Neural cell (in vitro differentiated cells): Measurements from ENCODE around the gene KCNJ10. TPM values are rescaled to one million over a fixed set of nuclear protein-coding genes. Genes with fewer than 3 reads are reported as not detected.

Source experiments
- H2AFZ ChIP-seq: fragments of 200-600, 300-800 bp; sonication (generic), shearing (Covaris generic); 2 replicates; pipeline ENCODE4 v1.6.0; 2014; ENCODE audit warnings: low read depth, mild to moderate bottlenecking, antibody characterized with exemption, low read length, moderate library complexity
- H3F3A ChIP-seq: fragments of 200-600 bp; shearing (Covaris generic); 2 replicates; pipeline ENCODE4 v1.6.1; 2016; ENCODE audit warnings: mild to moderate bottlenecking, moderate library complexity, mixed read lengths, antibody characterized with exemption, low read length; ENCODE audit not compliant: insufficient read depth, poor library complexity, severe bottlenecking
- H3K27ac ChIP-seq: fragments of 200-600, 300-800 bp; sonication (generic), shearing (Covaris generic); 2 replicates; pipeline ENCODE4 v1.5.1; 2014; ENCODE audit warnings: mild to moderate bottlenecking, low read length, moderate library complexity
- H3K27me3 ChIP-seq: fragments of 300-800, 200-600 bp; sonication (generic), shearing (Covaris generic); 2 replicates; pipeline ENCODE4 v1.6.0; 2014; ENCODE audit warnings: mild to moderate bottlenecking, low read depth, low read length, moderate library complexity; ENCODE audit not compliant: insufficient read depth
- H3K36me3 ChIP-seq: fragments of 300-800, 200-600 bp; sonication (generic), shearing (Covaris generic); 2 replicates; pipeline ENCODE4 v1.5.1; 2014; ENCODE audit warnings: mild to moderate bottlenecking, antibody characterized with exemption, low read length, moderate library complexity; ENCODE audit not compliant: insufficient read depth
- H3K4me2 ChIP-seq: fragments of 300-800, 200-600 bp; sonication (generic), shearing (Covaris generic); 2 replicates; pipeline ENCODE4 v1.6.0; 2014; ENCODE audit warnings: mild to moderate bottlenecking, low read length
- H3K4me3 ChIP-seq: fragments of 300-800, 200-600 bp; sonication (generic), shearing (Covaris generic); 2 replicates; pipeline ENCODE4 v1.5.1; 2014; ENCODE audit warnings: mild to moderate bottlenecking, low read length, moderate library complexity
- H3K79me2 ChIP-seq: fragments of 200-600 bp; shearing (Covaris generic); replicated peaks from 2 replicates; pipeline ENCODE4 v1.6.0; 2014; ENCODE audit warnings: mild to moderate bottlenecking, low read length, moderate library complexity; ENCODE audit not compliant: insufficient read depth
- H3K9ac ChIP-seq: fragments of 300-800, 200-600 bp; sonication (generic), shearing (Covaris generic); 2 replicates; pipeline ENCODE4 v1.6.1; 2016; ENCODE audit warnings: mild to moderate bottlenecking, low read length, mixed read lengths
- H3K9me2 ChIP-seq: fragments of 200-600 bp; shearing (Covaris generic); 2 replicates; pipeline ENCODE4 v1.6.1; 2016; ENCODE audit warnings: mild to moderate bottlenecking, low read length, mixed read lengths; ENCODE audit not compliant: insufficient read depth
- H3K9me3 ChIP-seq: fragments of 200-600, 300-800 bp; sonication (generic), shearing (Covaris generic); 2 replicates; pipeline ENCODE4 v1.6.1; 2016; ENCODE audit warnings: mild to moderate bottlenecking, mixed run types, low read length, moderate library complexity, mixed read lengths
- H4K20me1 ChIP-seq: fragments of 200-600 bp; shearing (Covaris generic); 2 replicates; pipeline ENCODE4 v1.6.1; 2016; ENCODE audit warnings: mild to moderate bottlenecking, mixed run types; ENCODE audit not compliant: insufficient read depth
- EP300 ChIP-seq: fragments of 450-650 bp; conservative IDR thresholded peaks from 2 replicates; pipeline ENCODE4 v1.6.1; 2014; ENCODE audit warnings: antibody characterized with exemption, mild to moderate bottlenecking, moderate library complexity; ENCODE audit not compliant: poor library complexity, severe bottlenecking
- EZH2 ChIP-seq: fragments of 200-600, 300-800 bp; shearing (Covaris generic), sonication (generic); IDR thresholded peaks from 2 replicates; pipeline ENCODE4 v1.6.1; 2014; ENCODE audit warnings: antibody characterized with exemption, low read length, borderline replicate concordance, mild to moderate bottlenecking; ENCODE audit not compliant: insufficient read depth, poor library complexity, severe bottlenecking
- MXI1 ChIP-seq: fragments of 450-650 bp; conservative IDR thresholded peaks from 2 replicates; pipeline ENCODE4 v1.6.1; 2014; ENCODE audit warnings: antibody characterized with exemption, mild to moderate bottlenecking; ENCODE audit not compliant: poor library complexity, severe bottlenecking
- POLR2AphosphoS5 ChIP-seq: IDR thresholded peaks from 2 replicates; pipeline ENCODE4 v1.6.1; 2012
- polyA plus RNA-seq: library from polyadenylated mRNA; depleted of rRNA; stranded (reverse); fragments of >200 nt; gene quantifications from 2 replicates; pipeline ENCODE4 v1.2.3, GENCODE V29; 2014
- TF ChIP-seq, protein P1 (sequence below): fragments of 450-650 bp; IDR thresholded peaks from 2 replicates; pipeline ENCODE4 v1.5.1; 2014; ENCODE audit warnings: antibody characterized with exemption, mild to moderate bottlenecking, moderate library complexity; ENCODE audit not compliant: poor library complexity, severe bottlenecking
- TF ChIP-seq, protein P2 (sequence below): IDR thresholded peaks from 2 replicates; pipeline ENCODE4 v1.6.1; 2012; ENCODE audit warnings: borderline replicate concordance

The KCNJ10 gene
- polyA plus RNA-seq, 1 donor from 2014 or later, result not detected

DNA sequence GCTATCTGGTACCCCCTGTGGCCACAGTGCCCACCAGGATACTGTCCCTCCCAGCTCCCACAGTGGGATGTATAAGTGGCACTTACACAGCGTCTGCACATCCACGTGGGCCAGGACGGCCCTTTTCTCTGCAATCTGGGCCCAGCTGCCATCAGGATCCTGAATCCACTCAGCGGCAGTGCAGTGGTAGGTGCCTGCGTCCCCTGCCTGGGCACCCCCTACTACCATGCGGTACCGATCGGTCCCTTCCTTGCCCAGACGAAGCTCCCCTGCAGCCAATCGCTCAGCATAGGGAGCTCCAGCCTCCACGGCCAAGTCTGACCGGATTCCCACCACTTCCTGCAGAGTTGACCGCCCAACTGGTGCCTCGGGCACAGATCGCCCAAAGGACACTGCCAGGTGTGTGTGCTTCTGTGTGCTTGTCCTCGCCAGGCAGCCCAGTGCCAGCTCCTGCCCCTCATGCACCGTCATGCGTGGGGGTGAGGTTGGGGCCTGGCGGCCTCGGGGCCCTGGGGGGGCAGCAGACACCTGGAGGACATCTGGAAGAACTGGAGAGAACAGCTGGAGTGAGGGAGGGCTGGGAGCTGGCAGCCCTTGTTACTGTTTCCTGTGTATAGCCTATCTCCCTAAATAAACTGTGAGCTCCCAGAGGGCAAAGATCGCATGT, 23.8 kb upstream of the KCNJ10 start:
- no peak overlapping the region for H3K4me3 ChIP-seq
- H3K79me2 ChIP-seq, result no peaks in the 10 kb centered on the region
- H2AFZ ChIP-seq, result no peak overlapping the region
- no peak overlapping the region for H3K4me2 ChIP-seq
- H3K27ac ChIP-seq, result no peak overlapping the region
- no peaks in the 10 kb centered on the region for H3K27me3 ChIP-seq
- H3F3A ChIP-seq, result no peaks in the 10 kb centered on the region
- H3K9ac ChIP-seq, result no peak overlapping the region
- TF ChIP-seq MXI1 (no peak), EZH2 (no peak), POLR2AphosphoS5 (no peak)
- TF ChIP-seq, protein P1, sequence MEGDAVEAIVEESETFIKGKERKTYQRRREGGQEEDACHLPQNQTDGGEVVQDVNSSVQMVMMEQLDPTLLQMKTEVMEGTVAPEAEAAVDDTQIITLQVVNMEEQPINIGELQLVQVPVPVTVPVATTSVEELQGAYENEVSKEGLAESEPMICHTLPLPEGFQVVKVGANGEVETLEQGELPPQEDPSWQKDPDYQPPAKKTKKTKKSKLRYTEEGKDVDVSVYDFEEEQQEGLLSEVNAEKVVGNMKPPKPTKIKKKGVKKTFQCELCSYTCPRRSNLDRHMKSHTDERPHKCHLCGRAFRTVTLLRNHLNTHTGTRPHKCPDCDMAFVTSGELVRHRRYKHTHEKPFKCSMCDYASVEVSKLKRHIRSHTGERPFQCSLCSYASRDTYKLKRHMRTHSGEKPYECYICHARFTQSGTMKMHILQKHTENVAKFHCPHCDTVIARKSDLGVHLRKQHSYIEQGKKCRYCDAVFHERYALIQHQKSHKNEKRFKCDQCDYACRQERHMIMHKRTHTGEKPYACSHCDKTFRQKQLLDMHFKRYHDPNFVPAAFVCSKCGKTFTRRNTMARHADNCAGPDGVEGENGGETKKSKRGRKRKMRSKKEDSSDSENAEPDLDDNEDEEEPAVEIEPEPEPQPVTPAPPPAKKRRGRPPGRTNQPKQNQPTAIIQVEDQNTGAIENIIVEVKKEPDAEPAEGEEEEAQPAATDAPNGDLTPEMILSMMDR, result no peak
- TF ChIP-seq, protein P2, sequence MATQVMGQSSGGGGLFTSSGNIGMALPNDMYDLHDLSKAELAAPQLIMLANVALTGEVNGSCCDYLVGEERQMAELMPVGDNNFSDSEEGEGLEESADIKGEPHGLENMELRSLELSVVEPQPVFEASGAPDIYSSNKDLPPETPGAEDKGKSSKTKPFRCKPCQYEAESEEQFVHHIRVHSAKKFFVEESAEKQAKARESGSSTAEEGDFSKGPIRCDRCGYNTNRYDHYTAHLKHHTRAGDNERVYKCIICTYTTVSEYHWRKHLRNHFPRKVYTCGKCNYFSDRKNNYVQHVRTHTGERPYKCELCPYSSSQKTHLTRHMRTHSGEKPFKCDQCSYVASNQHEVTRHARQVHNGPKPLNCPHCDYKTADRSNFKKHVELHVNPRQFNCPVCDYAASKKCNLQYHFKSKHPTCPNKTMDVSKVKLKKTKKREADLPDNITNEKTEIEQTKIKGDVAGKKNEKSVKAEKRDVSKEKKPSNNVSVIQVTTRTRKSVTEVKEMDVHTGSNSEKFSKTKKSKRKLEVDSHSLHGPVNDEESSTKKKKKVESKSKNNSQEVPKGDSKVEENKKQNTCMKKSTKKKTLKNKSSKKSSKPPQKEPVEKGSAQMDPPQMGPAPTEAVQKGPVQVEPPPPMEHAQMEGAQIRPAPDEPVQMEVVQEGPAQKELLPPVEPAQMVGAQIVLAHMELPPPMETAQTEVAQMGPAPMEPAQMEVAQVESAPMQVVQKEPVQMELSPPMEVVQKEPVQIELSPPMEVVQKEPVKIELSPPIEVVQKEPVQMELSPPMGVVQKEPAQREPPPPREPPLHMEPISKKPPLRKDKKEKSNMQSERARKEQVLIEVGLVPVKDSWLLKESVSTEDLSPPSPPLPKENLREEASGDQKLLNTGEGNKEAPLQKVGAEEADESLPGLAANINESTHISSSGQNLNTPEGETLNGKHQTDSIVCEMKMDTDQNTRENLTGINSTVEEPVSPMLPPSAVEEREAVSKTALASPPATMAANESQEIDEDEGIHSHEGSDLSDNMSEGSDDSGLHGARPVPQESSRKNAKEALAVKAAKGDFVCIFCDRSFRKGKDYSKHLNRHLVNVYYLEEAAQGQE, result no peak
- H3K9me2 ChIP-seq, result no peaks in the 10 kb centered on the region
- no peaks in the 10 kb centered on the region for H3K36me3 ChIP-seq
- no peaks in the 10 kb centered on the region for H4K20me1 ChIP-seq
- no peaks in the 10 kb centered on the region for H3K9me3 ChIP-seq

DNA sequence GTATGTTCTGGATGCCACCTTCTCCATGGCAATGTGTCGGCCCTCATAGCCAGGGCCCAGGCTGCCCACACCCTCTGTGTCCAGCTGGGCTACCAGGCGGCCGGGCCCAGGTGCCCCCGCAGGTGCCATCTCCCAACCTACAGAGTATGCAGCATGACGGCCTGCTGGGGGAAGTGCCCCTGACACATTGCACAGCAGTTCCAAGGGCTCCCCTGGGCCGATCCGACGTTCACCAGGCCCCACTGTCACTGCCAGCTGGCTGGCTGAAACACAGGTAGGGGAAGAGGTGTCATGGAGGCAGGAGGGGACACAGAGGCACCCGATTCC, 23.1 kb upstream of the KCNJ10 start:
- H3K9me2 ChIP-seq, result no peaks in the 10 kb centered on the region
- H3K9me3 ChIP-seq, result no peaks in the 10 kb centered on the region
- no peaks in the 10 kb centered on the region for H3K36me3 ChIP-seq
- no peak overlapping the region for H3K4me3 ChIP-seq
- H2AFZ ChIP-seq, result no peak overlapping the region
- no peaks in the 10 kb centered on the region for H3F3A ChIP-seq
- H3K27ac ChIP-seq, result no peak overlapping the region
- H3K4me2 ChIP-seq, result no peak overlapping the region
- H3K9ac ChIP-seq, result no peak overlapping the region
- no peaks in the 10 kb centered on the region for H3K79me2 ChIP-seq
- no peaks in the 10 kb centered on the region for H4K20me1 ChIP-seq
- no peaks in the 10 kb centered on the region for H3K27me3 ChIP-seq
- TF ChIP-seq EP300, result no peak

DNA sequence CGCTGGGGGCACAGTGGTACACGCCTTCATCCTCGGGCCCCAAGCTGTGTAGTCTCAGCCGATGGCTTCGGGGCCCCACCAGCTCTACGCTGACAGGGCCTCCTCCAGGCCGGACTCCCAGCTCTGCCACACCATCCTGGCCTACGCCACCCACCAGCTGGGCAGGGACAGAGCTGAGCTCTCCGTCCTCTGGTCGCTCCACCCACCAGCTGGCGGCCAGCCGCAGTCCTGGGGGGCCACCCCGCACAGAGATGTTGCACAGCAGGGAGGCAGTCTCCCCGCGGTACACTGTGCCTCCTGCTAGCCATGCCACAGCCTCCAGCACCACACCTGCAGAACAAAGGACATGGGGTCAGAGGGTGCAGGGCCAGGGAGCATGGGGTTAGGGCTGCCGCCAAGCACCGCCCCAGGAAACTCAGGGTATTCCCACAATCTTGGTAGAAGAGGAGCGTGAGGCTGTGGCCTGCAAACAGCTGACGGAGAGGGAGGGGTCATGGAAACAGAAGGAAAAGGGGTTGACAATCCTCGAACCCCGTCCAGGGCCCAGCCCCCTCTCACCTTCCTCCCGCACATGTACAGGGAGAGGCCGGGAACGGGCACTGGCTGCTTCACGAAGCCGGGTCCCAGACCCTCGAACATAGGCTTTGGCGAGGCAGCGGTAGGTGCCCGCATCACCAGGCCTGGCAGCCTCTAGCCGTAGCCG, 22.6 kb upstream of the KCNJ10 start:
- no peaks in the 10 kb centered on the region for H3K9me3 ChIP-seq
- H3K9ac ChIP-seq, result no peak overlapping the region
- H3K4me2 ChIP-seq, result no peak overlapping the region
- H3K9me2 ChIP-seq, result no peaks in the 10 kb centered on the region
- no peaks in the 10 kb centered on the region for H3F3A ChIP-seq
- H3K27ac ChIP-seq, result no peak overlapping the region
- H3K27me3 ChIP-seq, result no peaks in the 10 kb centered on the region
- TF ChIP-seq POLR2AphosphoS5 (no peak), EZH2 (no peak), EP300 (no peak)
- TF ChIP-seq, protein P2, result no peak
- H2AFZ ChIP-seq, result no peak overlapping the region
- no peaks in the 10 kb centered on the region for H3K36me3 ChIP-seq
- H3K4me3 ChIP-seq, result no peak overlapping the region
- H3K79me2 ChIP-seq, result no peaks in the 10 kb centered on the region
- no peaks in the 10 kb centered on the region for H4K20me1 ChIP-seq
